ENCODE results near the gene KCNH5. TPM values are rescaled to one million over a fixed set of nuclear protein-coding genes. Genes with fewer than 3 reads are reported as not detected.

Gene KCNH5
- total RNA-seq, 4 donors from 2014 or later, result not detected

GRCh38 chr14:62696929-62697328 lies 348.3 kb downstream of the KCNH5 start:
- no peaks in the 10 kb centered on the region for H3K36me3 ChIP-seq

GRCh38 chr14:62696331-62696924 lies 348.8 kb downstream of the KCNH5 start:
- intact Hi-C loops (cut with DNase I; ENCODE audit: low total_unique reads), result no loop called here

More at GRCh38 chr14:62696929-62697328, 348.3 kb downstream of the KCNH5 start:
- no peak overlapping the region for H3K4me3 ChIP-seq
- no peak for ATAC-seq
- H3K9me3 ChIP-seq, result no peaks in the 10 kb centered on the region
- H3K27ac ChIP-seq, result no peak overlapping the region
- H3K27me3 ChIP-seq, result no peaks in the 10 kb centered on the region
- in situ Hi-C loops (cut with MboI; ENCODE audit: low sequenced_read_pairs in 4 of 4), result no loop called here
- no peaks in the 10 kb centered on the region for H3K4me1 ChIP-seq
- intact Hi-C loops (cut with DNase I; ENCODE audit: low total_unique reads), result no loop called here
- no peak for TF ChIP-seq CTCF (IDR thresholded peaks at IDR 0.05 in 4 of 5, conservative IDR thresholded peaks at IDR 0.05 in 1 of 5)
- no peak for TF ChIP-seq POLR2A (IDR thresholded peaks at IDR 0.05)
- DNase-seq, result no peak

GRCh38 chr14:62694075-62694474 lies 351.2 kb downstream of the KCNH5 start:
- Histone ChIP-seq H3K36me3 (no peaks in the 10 kb centered on the region), H3K27me3 (no peaks in the 10 kb centered on the region), H3K4me3 (no peak overlapping the region), H3K27ac (no peak overlapping the region), H3K9me3 (no peaks in the 10 kb centered on the region), H3K4me1 (no peaks in the 10 kb centered on the region)
- ATAC-seq (no peak), DNase-seq (no peak)
- intact Hi-C loops (cut with DNase I; ENCODE audit: low total_unique reads), result no loop called here
- in situ Hi-C loops (cut with MboI; ENCODE audit: low sequenced_read_pairs in 4 of 4), result no loop called here
- TF ChIP-seq CTCF (IDR thresholded peaks at IDR 0.05 in 4 of 5, conservative IDR thresholded peaks at IDR 0.05 in 1 of 5) (no peak), POLR2A (IDR thresholded peaks at IDR 0.05) (no peak)

More at GRCh38 chr14:62696331-62696924, 348.8 kb downstream of the KCNH5 start:
- Histone ChIP-seq H3K27me3 (no peaks in the 10 kb centered on the region), H3K4me3 (no peak overlapping the region), H3K36me3 (no peaks in the 10 kb centered on the region), H3K4me1 (no peaks in the 10 kb centered on the region), H3K27ac (no peak overlapping the region), H3K9me3 (no peaks in the 10 kb centered on the region)
- no peak for DNase-seq
- TF ChIP-seq POLR2A (IDR thresholded peaks at IDR 0.05) (no peak), CTCF (IDR thresholded peaks at IDR 0.05 in 4 of 5, conservative IDR thresholded peaks at IDR 0.05 in 1 of 5) (no peak)
- in situ Hi-C loops (cut with MboI; ENCODE audit: low sequenced_read_pairs in 4 of 4), result no loop called here
- ATAC-seq, result no peak

GRCh38 chr14:62692490-62693106 lies 352.7 kb downstream of the KCNH5 start:
- Histone ChIP-seq H3K36me3 (no peaks in the 10 kb centered on the region), H3K4me3 (no peak overlapping the region), H3K27ac (no peak overlapping the region), H3K4me1 (no peaks in the 10 kb centered on the region), H3K9me3 (no peaks in the 10 kb centered on the region), H3K27me3 (no peaks in the 10 kb centered on the region)
- intact Hi-C loops (cut with DNase I; ENCODE audit: low total_unique reads), result no loop called here
- no peak for ATAC-seq
- in situ Hi-C loops (cut with MboI; ENCODE audit: low sequenced_read_pairs in 4 of 4), result no loop called here
- TF ChIP-seq POLR2A (IDR thresholded peaks at IDR 0.05) (no peak), CTCF (IDR thresholded peaks at IDR 0.05 in 4 of 5, conservative IDR thresholded peaks at IDR 0.05 in 1 of 5) (no peak)
- no peak for DNase-seq

Measured in gastrocnemius medialis (tissue), 4 donors.